ENCODE results near the gene TAF11L10.
"Not testable (repeated sequence)": the region's sequence is repeated elsewhere in the genome, so short reads cannot be mapped to it uniquely, and the experiment has no call there.

TAF11L10 gene

GRCh38 chr5:17604951-17605350 lies 7.3 kb upstream of the TAF11L10 start:
- TF ChIP-seq ZFX (IDR thresholded peaks at IDR 0.05): no peak
- no peak for TF ChIP-seq CTCF (conservative IDR thresholded peaks at IDR 0.05)
- H3K27ac ChIP-seq: no peak overlapping the region

- not testable (repeated sequence) for H3K27ac ChIP-seq
Measured at GRCh38 chr5:17603880-17604279, 6.3 kb upstream of the TAF11L10 start, which contains the start of gene TAF11L11. Gene TAF11L11, plus strand, starts transcription at chr5:17604183.

DNA sequence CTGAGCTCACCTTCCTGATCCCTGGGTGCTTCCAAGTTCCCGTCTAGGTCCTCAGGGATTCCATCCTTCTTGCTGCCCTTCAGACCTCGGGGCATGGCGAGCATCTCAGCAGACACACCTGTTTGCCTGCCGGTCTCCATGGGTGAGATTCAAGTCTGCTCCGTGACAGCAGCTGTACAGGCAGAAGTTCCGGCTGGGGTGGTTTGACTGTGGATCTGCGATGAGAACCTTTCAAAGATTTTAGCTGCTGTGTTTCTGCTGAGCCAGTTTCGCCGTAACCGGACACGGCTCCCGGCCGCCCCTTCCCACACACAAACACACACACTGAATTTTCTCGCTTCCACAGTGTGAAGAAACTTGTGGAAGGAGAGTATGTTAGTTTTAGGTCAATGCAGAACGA lies 3.4 kb downstream of the TAF11L10 start, which contains the start of gene TAF11L9:
Gene TAF11L9, minus strand, starts transcription at position 140 of the 400 bp plus-strand sequence.
- H3K27ac ChIP-seq: not testable (repeated sequence)

DNA sequence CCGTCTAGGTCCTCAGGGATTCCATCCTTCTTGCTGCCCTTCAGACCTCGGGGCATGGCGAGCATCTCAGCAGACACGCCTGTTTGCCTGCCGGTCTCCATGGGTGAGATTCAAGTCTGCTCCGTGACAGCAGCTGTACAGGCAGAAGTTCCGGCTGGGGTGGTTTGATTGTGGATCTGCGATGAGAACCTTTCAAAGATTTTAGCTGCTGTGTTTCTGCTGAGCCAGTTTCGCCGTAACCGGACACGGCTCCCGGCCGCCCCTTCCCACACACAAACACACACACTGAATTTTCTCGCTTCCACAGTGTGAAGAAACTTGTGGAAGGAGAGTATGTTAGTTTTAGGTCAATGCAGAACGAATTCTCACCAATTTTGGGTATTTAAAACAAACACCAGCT lies 6.8 kb downstream of the TAF11L10 start, which contains the start of gene TAF11L8:
Gene TAF11L8, minus strand, starts transcription at position 101 of the 400 bp plus-strand sequence.
- H3K27ac ChIP-seq: not testable (repeated sequence)

GRCh38 chr5:17585658-17586057 lies 12.0 kb downstream of the TAF11L10 start, which contains the start of gene TAF11L7:
Gene TAF11L7, minus strand, starts transcription at chr5:17585758.
- H3K27ac ChIP-seq: not testable (repeated sequence)

Measured in C4-2B (cell line).